Measurements from ENCODE around the gene LSG1. TPM values are rescaled to one million over a fixed set of nuclear protein-coding genes. Genes with fewer than 3 reads are reported as not detected.

LSG1 gene
- total RNA-seq (2016; rRNA removed; fragmentation: Illumina TruSeq; extraction: Trizol): 19.3 and 32.1 TPM in 2 replicates
- total RNA-seq (2016; cell fraction: cytosol; rRNA removed; fragmentation: Illumina TruSeq; extraction: Trizol; ENCODE audit: low read depth): 3.2 and 3.8 TPM in 2 replicates
- total RNA-seq (2016; cell fraction: insoluble cytoplasmic fraction; rRNA removed; fragmentation: Illumina TruSeq; extraction: Trizol): 22.5 and 34.8 TPM in 2 replicates
- 6.8 and 8.5 TPM in 2 replicates for total RNA-seq (2016; cell fraction: membrane; rRNA removed; fragmentation: Illumina TruSeq; extraction: Trizol)
- 46.5 and 54.1 TPM in 2 replicates for total RNA-seq (2016; cell fraction: nucleus; rRNA removed; fragmentation: Illumina TruSeq; extraction: Trizol)
- 19.6 and 21.4 TPM in 2 replicates for polyA plus RNA-seq (2011; rRNA removed)
- 7.4 and 8.9 TPM in 2 replicates for polyA plus RNA-seq (2011; cell fraction: cytosol; rRNA removed)
- 30.7 and 32.0 TPM in 2 replicates for polyA plus RNA-seq (2011; cell fraction: nucleus; rRNA removed)
- polyA plus RNA-seq (2012): 10.8 and 12.4 TPM in 2 replicates
- polyA plus RNA-seq (2016; cell fraction: cytosol; fragmentation: Illumina TruSeq; extraction: Trizol; ENCODE audit: low read depth): 1.7 and 1.8 TPM in 2 replicates
- polyA plus RNA-seq (2016; cell fraction: insoluble cytoplasmic fraction; fragmentation: Illumina TruSeq; extraction: Trizol; ENCODE audit: low read depth): 14.0 and 14.1 TPM in 2 replicates
- 2.6 and 3.8 TPM in 2 replicates for polyA plus RNA-seq (2016; cell fraction: membrane; fragmentation: Illumina TruSeq; extraction: Trizol; ENCODE audit: low read depth)
- polyA plus RNA-seq (2016; cell fraction: nucleus; fragmentation: Illumina TruSeq; extraction: Trizol; ENCODE audit: insufficient read depth, low read depth): 79.8 and 79.9 TPM in 2 replicates
- polyA minus RNA-seq (2011; rRNA and poly(A)+ RNA removed; ENCODE audit: low replicate concordance): 28.9 and 136 TPM in 2 replicates
- polyA minus RNA-seq (2011; cell fraction: cytosol; rRNA and poly(A)+ RNA removed): 6.3 and 10.3 TPM in 2 replicates
- polyA minus RNA-seq (2011; cell fraction: nucleus; rRNA and poly(A)+ RNA removed): 49.8 and 65.3 TPM in 2 replicates
- percentile 70 among the genes with signal in this experiment for Bru-seq, nascent RNA
- percentile 84 among the genes with signal in this experiment for BruChase-seq, experiment 1, labeled RNA remaining after a 6-hour chase
- BruChase-seq, experiment 2, labeled RNA remaining after a 2-hour chase: percentile 75 among the genes with signal in this experiment
- long read RNA-seq, experiment 1, transcript LSG1-201 (14 exons, 3,572 nt): major isoform, 8 of 27 reads
- long read RNA-seq, experiment 1, partial matches to known transcripts: 15 of 27 reads
- long read RNA-seq, experiment 1, other reads (novel, unspliced or antisense): 4 of 27 reads
- long read RNA-seq, experiment 2, transcript LSG1-201 (14 exons, 3,572 nt): major isoform, 11 of 23 reads
- long read RNA-seq, experiment 2, partial matches to known transcripts: 1 of 23 reads
- long read RNA-seq, experiment 2, other reads (novel, unspliced or antisense): 9 of 23 reads

DNA sequence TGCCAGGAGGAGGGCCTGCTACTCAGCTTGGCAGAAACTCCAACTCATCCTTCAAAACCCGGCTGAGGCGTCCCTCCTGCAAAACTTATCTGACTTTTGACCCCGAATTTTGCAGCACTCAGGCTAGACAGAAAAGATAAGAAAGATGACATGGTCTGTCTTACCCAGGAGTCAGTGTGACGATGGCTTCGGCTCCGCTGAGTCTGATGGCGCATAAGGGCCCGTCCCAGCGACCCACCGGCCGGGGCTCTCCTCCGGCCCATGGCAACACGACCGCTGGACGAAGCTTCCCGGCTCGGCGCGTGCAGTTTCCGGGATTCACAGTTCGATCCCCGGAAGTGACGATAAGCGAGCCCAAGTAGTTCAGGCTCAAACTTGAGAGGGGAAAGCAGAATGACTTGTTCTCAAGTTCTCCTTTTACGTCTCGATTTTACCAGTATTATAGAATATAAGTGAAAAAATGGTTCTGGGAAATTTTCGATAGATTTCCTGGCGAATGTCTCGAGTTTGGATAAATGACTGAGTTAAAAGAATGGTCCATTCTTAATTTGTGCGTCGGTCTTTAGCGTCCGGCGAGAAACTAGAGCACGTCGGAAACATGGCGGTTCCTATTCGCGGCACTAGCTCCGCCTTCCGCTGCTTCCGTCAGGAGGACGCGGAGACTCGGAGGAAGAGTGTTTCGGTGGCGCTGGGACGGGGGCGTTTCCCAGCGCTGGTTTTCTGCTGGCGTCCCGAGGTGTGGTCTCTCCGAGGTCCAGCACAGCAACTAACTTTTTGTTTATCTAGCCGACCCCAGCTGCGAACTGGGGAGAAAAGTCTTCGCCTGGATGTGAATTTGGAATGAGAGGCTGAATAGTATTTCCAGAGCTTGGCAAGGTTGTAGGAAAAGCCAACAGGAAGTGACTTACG, at the start of gene LSG1:
TSS of gene LSG1 (minus strand) at position 292 of the 909 bp plus-strand sequence. CDS start at position 263, 29 bp downstream.
- Histone ChIP-seq H4K20me1 (ENCODE audit: insufficient read depth, low read length) (no peaks in the 10 kb centered on the region), H3K4me3 (replicated peaks in 1 of 3; ENCODE audit: insufficient read depth in 1 of 3, low read depth in 2 of 3, low read length in 3 of 3) (peak within 1 kb of the TSS; percentile 79 to 85 (median 84)), H3K4me1 (ENCODE audit: insufficient read depth, low read length) (peaks cover 43% of the 10 kb centered on the region), H3K9me3 (ENCODE audit: low read length) (no peaks in the 10 kb centered on the region), H2AFZ (ENCODE audit: low read length) (peak within 1 kb of the TSS; percentile 84), H3K27me3 (ENCODE audit: control insufficient read depth in 1 of 2, insufficient read depth in 2 of 2, low read length in 2 of 2) (peaks cover 0 to 3% of the 10 kb centered on the region in 2 experiments; a peak in 1 of 5 replicates), H3K36me3 (replicated peaks in 1 of 2; ENCODE audit: control insufficient read depth in 1 of 2, insufficient read depth in 2 of 2, low read length in 2 of 2) (peaks cover 2 to 9% of the 10 kb centered on the region in 2 experiments; a peak in 4 of 5 replicates), H3K27ac (ENCODE audit: extremely low read length, insufficient read depth, low read length) (peak within 1 kb of the TSS; percentile 81), H3K4me2 (ENCODE audit: low read depth, low read length) (peak within 1 kb of the TSS; percentile 80), H3K79me2 (ENCODE audit: insufficient read depth, low read length) (peaks cover 19% of the 10 kb centered on the region), H3K9ac (ENCODE audit: insufficient read depth, low read depth, low read length) (peak within 1 kb of the TSS; percentile 76)
- intact Hi-C loops (cut with micrococcal nuclease; ENCODE audit: unreplicated experiment): loop anchor here (1.0 to 2.0 kb wide), 2 partner anchors 434 to 589 kb away; no protein-coding TSS in a partner anchor
- POLR2A ChIA-PET: interaction anchor here (0.8 to 2.4 kb wide), 18 partner anchors 11 to 871 kb away, joined by 3 to 19 read pairs (median 4); partner anchors contain the start of genes FAM43A, PPP1R2 and XXYLT1
- no TSS peak for BruUV-seq (replicated peaks)
- ATAC-seq (peak; percentile 93), FAIRE-seq (peak; percentile 80), DNase-seq (ENCODE audit: low spot score) (peak; percentile 90)
- under 1% methylated on average over 56 of the region's 57 CpGs for WGBS (ENCODE audit: low lambda C conversion rate)
- in situ Hi-C loops (cut with HindIII; ENCODE audit: extremely low pct_ligation_motif_present, low pct_unique_long_range_greater_than_20kb): loop anchor here (5.0 kb wide), 1 partner anchor 585 kb away; no protein-coding TSS in a partner anchor
- CTCF ChIA-PET (ENCODE audit: low intra/inter-chr PET ratio, low total read pairs): interaction anchor here (0.7 to 2.1 kb wide), 3 partner anchors 11 to 600 kb away, joined by 3 to 16 read pairs (median 5); no protein-coding TSS in a partner anchor
- TF ChIP-seq ZNF354B (CRISPR knock-in tag; IDR thresholded peaks at IDR 0.05) (no peak), KDM4B (CRISPR knock-in tag; IDR thresholded peaks at IDR 0.05) (no peak), REL (CRISPR knock-in tag; conservative IDR thresholded peaks at IDR 0.05) (no peak), GTF3A (CRISPR knock-in tag; conservative IDR thresholded peaks at IDR 0.05) (no peak), ZNF260 (CRISPR knock-in tag; IDR thresholded peaks at IDR 0.05; ENCODE audit: borderline replicate concordance, low read depth) (no peak), ETV5 (CRISPR knock-in tag; IDR thresholded peaks at IDR 0.05; ENCODE audit: borderline replicate concordance) (peak; percentile 80), NCOA5 (CRISPR knock-in tag; IDR thresholded peaks at IDR 0.05) (no peak), ZNF282 (IDR thresholded peaks at IDR 0.05; ENCODE audit: partially characterized antibody) (no peak), POLR2AphosphoS2 (IDR thresholded peaks at IDR 0.05; ENCODE audit: low read depth, low read length) (no peak), ZNF557 (CRISPR knock-in tag; IDR thresholded peaks at IDR 0.05) (no peak), PHF21A (CRISPR knock-in tag; IDR thresholded peaks at IDR 0.05) (peak; percentile 70), ZNF253 (CRISPR knock-in tag; IDR thresholded peaks at IDR 0.05; ENCODE audit: borderline replicate concordance) (no peak)
- TF ChIP-seq, protein P1, sequence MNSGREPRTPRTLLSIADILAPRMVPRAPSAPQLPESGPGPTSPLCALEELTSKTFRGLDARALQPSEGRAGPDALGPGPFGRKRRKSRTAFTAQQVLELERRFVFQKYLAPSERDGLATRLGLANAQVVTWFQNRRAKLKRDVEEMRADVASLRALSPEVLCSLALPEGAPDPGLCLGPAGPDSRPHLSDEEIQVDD (CRISPR knock-in tag; IDR thresholded peaks at IDR 0.05; ENCODE audit: borderline replicate concordance): no peak
- TF ChIP-seq, protein P2, sequence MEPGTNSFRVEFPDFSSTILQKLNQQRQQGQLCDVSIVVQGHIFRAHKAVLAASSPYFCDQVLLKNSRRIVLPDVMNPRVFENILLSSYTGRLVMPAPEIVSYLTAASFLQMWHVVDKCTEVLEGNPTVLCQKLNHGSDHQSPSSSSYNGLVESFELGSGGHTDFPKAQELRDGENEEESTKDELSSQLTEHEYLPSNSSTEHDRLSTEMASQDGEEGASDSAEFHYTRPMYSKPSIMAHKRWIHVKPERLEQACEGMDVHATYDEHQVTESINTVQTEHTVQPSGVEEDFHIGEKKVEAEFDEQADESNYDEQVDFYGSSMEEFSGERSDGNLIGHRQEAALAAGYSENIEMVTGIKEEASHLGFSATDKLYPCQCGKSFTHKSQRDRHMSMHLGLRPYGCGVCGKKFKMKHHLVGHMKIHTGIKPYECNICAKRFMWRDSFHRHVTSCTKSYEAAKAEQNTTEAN (CRISPR knock-in tag; conservative IDR thresholded peaks at IDR 0.05): 0 out of 2 replicates have a peak, but pooled peaks have one; percentile 3

Measured in HepG2 (cell line).